ENCODE measurements around the gene COL4A1. TPM values are rescaled to one million over a fixed set of nuclear protein-coding genes. Genes with fewer than 3 reads are reported as not detected.

COL4A1 gene
- polyA plus RNA-seq, 1 donor: 146 TPM

GRCh38 chr13:110103534-110103933 lies 203.4 kb downstream of the COL4A1 start:
- no peaks in the 10 kb centered on the region for H3K36me3 ChIP-seq (ENCODE audit: control insufficient read depth, insufficient read depth, low read length)
- no CpG with 5 or more reads among the region's 2 CpGs for WGBS (ENCODE audit: insufficient coverage, low lambda C conversion rate)
- no peak for DNase-seq
- no peaks in the 10 kb centered on the region for H3K27me3 ChIP-seq (ENCODE audit: control insufficient read depth, insufficient read depth, low read length)
- H3K9me3 ChIP-seq (ENCODE audit: control insufficient read depth, low read depth, low read length): peaks cover 8% of the 10 kb centered on the region
- no peak overlapping the region for H3K27ac ChIP-seq (ENCODE audit: low read length)
- H3K4me1 ChIP-seq (ENCODE audit: control insufficient read depth, insufficient read depth, low read length): no peaks in the 10 kb centered on the region
- H3K4me3 ChIP-seq (ENCODE audit: low read length): no peak overlapping the region

DNA sequence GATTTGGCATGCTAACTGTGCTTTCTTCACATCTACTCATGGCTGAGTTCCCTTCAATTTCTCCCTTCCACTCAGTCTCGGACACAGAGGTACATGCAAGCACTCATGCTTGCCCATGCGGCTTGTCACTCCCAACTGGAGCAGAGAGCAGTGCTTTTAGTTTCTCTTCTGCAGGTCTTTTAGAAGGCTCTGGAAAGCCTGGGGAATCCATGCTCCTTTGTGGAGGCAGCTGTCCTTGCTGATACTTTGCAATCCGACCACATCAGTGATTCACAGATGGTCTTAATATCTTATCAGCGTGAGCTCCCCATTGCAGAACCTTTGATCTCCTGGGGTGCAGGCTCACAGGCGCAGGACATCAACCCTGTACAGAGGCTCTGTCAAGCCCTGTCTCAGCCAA lies 203.9 kb downstream of the COL4A1 start:
- no CpG with 5 or more reads among the region's 5 CpGs for WGBS (ENCODE audit: insufficient coverage, low lambda C conversion rate)
- H3K36me3 ChIP-seq (ENCODE audit: control insufficient read depth, insufficient read depth, low read length): no peaks in the 10 kb centered on the region
- no peak for DNase-seq
- H3K4me3 ChIP-seq (ENCODE audit: low read length): no peak overlapping the region
- no peaks in the 10 kb centered on the region for H3K4me1 ChIP-seq (ENCODE audit: control insufficient read depth, insufficient read depth, low read length)
- peaks cover 8% of the 10 kb centered on the region for H3K9me3 ChIP-seq (ENCODE audit: control insufficient read depth, low read depth, low read length)
- H3K27ac ChIP-seq (ENCODE audit: low read length): no peak overlapping the region
- no peaks in the 10 kb centered on the region for H3K27me3 ChIP-seq (ENCODE audit: control insufficient read depth, insufficient read depth, low read length)

- H3K9me3 ChIP-seq (ENCODE audit: control insufficient read depth, low read depth, low read length): peaks cover 8% of the 10 kb centered on the region
- no peaks in the 10 kb centered on the region for H3K4me1 ChIP-seq (ENCODE audit: control insufficient read depth, insufficient read depth, low read length)
- H3K36me3 ChIP-seq (ENCODE audit: control insufficient read depth, insufficient read depth, low read length): no peaks in the 10 kb centered on the region
- DNase-seq: no peak
- WGBS (ENCODE audit: insufficient coverage, low lambda C conversion rate): no CpG with 5 or more reads among the region's 4 CpGs
- H3K27me3 ChIP-seq (ENCODE audit: control insufficient read depth, insufficient read depth, low read length): no peaks in the 10 kb centered on the region
- no peak overlapping the region for H3K4me3 ChIP-seq (ENCODE audit: low read length)
- H3K27ac ChIP-seq (ENCODE audit: low read length): no peak overlapping the region
Observed at GRCh38 chr13:110102053-110102452, 204.9 kb downstream of the COL4A1 start.

- Histone ChIP-seq H3K36me3 (ENCODE audit: control insufficient read depth, insufficient read depth, low read length) (no peaks in the 10 kb centered on the region), H3K9me3 (ENCODE audit: control insufficient read depth, low read depth, low read length) (peaks cover 8% of the 10 kb centered on the region), H3K27ac (ENCODE audit: low read length) (no peak overlapping the region), H3K4me1 (ENCODE audit: control insufficient read depth, insufficient read depth, low read length) (no peaks in the 10 kb centered on the region), H3K27me3 (ENCODE audit: control insufficient read depth, insufficient read depth, low read length) (no peaks in the 10 kb centered on the region), H3K4me3 (ENCODE audit: low read length) (no peak overlapping the region)
- DNase-seq: no peak
- WGBS (ENCODE audit: insufficient coverage, low lambda C conversion rate): no CpG with 5 or more reads among the region's 1 CpG
Observed at GRCh38 chr13:110099922-110100321, 207.0 kb downstream of the COL4A1 start.

Other genes with a start within 250 kb of the COL4A1 start
- gene COL4A2, start 127 bp upstream of the COL4A1 start, polyA plus RNA-seq: 164 TPM

Measured in large intestine (tissue), 3 donors.